Chondrocyte (in vitro differentiated cells): ENCODE data around the gene TIPRL. TPM values are rescaled to one million over a fixed set of nuclear protein-coding genes. Genes with fewer than 3 reads are reported as not detected.
"Not testable (repeated sequence)": the region's sequence is repeated elsewhere in the genome, so short reads cannot be mapped to it uniquely, and the experiment has no call there.

Experiments used
- DNase-seq: peaks from one replicate; pipeline ENCODE4 v3.0.0; 2021; ENCODE audit warnings: mixed read lengths, low spot score
- H3K27ac Mint-ChIP-seq: one replicate; pipeline ENCODE4 v1.8.0; 2021; ENCODE audit warnings: mild to moderate bottlenecking, moderate library complexity, mixed read lengths; ENCODE audit not compliant: unreplicated experiment
- H3K27me3 Mint-ChIP-seq: 2 replicates; pipeline ENCODE4 v1.8.0; 2021; ENCODE audit warnings: low read depth, mixed read lengths
- H3K36me3 Mint-ChIP-seq: 2 replicates; pipeline ENCODE4 v1.8.0; 2021; ENCODE audit warnings: low read depth, mixed read lengths
- H3K4me1 Mint-ChIP-seq: 2 replicates; pipeline ENCODE4 v1.8.0; 2021; ENCODE audit warnings: low read depth, mild to moderate bottlenecking, mixed read lengths
- H3K4me3 Mint-ChIP-seq: one replicate; pipeline ENCODE4 v1.8.0; 2021; ENCODE audit warnings: mild to moderate bottlenecking, moderate library complexity, mixed read lengths; ENCODE audit not compliant: unreplicated experiment
- H3K9me3 Mint-ChIP-seq: 2 replicates; pipeline ENCODE4 v1.8.0; 2021; ENCODE audit warnings: low read depth, mixed read lengths
- total RNA-seq: library from RNA; stranded (reverse); gene quantifications from 3 replicates; pipeline ENCODE4 v1.2.1, GENCODE V29; 2021
- TF ChIP-seq, protein P1 (sequence below): fragments of 200-600 bp; sonication (generic); IDR thresholded peaks from 2 replicates; pipeline ENCODE4 v1.5.0; 2021; ENCODE audit warnings: antibody characterized with exemption, mild to moderate bottlenecking, moderate library complexity

TIPRL gene
- total RNA-seq, 1 donor from 2014 or later = 37.4 TPM

GRCh38 chr1:168150283-168150682, 28.5 kb upstream of the TIPRL start:
- Mint-ChIP-seq H3K9me3 (no peaks in the 10 kb centered on the region), H3K4me3 (no peak overlapping the region), H3K27ac (no peak overlapping the region), H3K27me3 (no peaks in the 10 kb centered on the region), H3K4me1 (peaks cover 3% of the 10 kb centered on the region), H3K36me3 (no peaks in the 10 kb centered on the region)
- TF ChIP-seq, protein P1, sequence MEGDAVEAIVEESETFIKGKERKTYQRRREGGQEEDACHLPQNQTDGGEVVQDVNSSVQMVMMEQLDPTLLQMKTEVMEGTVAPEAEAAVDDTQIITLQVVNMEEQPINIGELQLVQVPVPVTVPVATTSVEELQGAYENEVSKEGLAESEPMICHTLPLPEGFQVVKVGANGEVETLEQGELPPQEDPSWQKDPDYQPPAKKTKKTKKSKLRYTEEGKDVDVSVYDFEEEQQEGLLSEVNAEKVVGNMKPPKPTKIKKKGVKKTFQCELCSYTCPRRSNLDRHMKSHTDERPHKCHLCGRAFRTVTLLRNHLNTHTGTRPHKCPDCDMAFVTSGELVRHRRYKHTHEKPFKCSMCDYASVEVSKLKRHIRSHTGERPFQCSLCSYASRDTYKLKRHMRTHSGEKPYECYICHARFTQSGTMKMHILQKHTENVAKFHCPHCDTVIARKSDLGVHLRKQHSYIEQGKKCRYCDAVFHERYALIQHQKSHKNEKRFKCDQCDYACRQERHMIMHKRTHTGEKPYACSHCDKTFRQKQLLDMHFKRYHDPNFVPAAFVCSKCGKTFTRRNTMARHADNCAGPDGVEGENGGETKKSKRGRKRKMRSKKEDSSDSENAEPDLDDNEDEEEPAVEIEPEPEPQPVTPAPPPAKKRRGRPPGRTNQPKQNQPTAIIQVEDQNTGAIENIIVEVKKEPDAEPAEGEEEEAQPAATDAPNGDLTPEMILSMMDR = no peak
- no peak for DNase-seq

GRCh38 chr1:168151935-168152334, 26.8 kb upstream of the TIPRL start:
- Mint-ChIP-seq H3K27me3 (no peaks in the 10 kb centered on the region), H3K36me3 (peaks cover 2% of the 10 kb centered on the region), H3K4me1 (no peaks in the 10 kb centered on the region), H3K9me3 (peaks cover 9% of the 10 kb centered on the region), H3K27ac (no peak overlapping the region), H3K4me3 (no peak overlapping the region)
- TF ChIP-seq, protein P1 = no peak
- DNase-seq = no peak

- not testable (repeated sequence) for H3K4me1 Mint-ChIP-seq, DNase-seq, H3K4me3 Mint-ChIP-seq, H3K27ac Mint-ChIP-seq, H3K27me3 Mint-ChIP-seq
- Mint-ChIP-seq H3K9me3 (peaks cover 30% of the 10 kb centered on the region), H3K36me3 (peaks cover 13% of the 10 kb centered on the region)
These were observed 24.1 kb upstream of the TIPRL start for GRCh38 chr1:168154707-168155106.

GRCh38 chr1:168155910-168156309, 22.9 kb upstream of the TIPRL start:
- Mint-ChIP-seq H3K27ac (no peak overlapping the region), H3K4me1 (peaks cover 2% of the 10 kb centered on the region), H3K36me3 (peaks cover 13% of the 10 kb centered on the region), H3K4me3 (no peak overlapping the region), H3K9me3 (peaks cover 39% of the 10 kb centered on the region), H3K27me3 (no peaks in the 10 kb centered on the region)
- no peak for DNase-seq
- TF ChIP-seq, protein P1 = no peak

DNA sequence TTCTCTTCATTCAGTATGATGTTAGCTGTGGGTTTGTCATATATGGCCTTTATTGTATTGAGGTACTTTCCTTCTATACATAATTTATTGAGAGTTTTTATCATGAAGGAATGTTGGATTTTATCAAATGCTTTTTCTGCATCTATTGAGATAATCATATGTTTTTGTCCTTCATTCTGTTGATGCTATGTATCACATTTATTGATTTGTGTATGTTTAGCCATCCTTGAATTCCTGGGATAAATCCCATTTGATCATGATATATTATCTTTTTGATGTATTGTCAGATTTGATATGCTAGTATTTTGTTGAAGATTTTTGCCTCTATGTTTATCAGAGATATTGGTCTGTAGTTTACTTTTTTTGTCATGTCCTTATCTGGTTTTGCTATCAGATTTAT, 21.1 kb upstream of the TIPRL start:
- peaks cover 13% of the 10 kb centered on the region for H3K36me3 Mint-ChIP-seq
- H3K4me3 Mint-ChIP-seq = no peak overlapping the region

DNA sequence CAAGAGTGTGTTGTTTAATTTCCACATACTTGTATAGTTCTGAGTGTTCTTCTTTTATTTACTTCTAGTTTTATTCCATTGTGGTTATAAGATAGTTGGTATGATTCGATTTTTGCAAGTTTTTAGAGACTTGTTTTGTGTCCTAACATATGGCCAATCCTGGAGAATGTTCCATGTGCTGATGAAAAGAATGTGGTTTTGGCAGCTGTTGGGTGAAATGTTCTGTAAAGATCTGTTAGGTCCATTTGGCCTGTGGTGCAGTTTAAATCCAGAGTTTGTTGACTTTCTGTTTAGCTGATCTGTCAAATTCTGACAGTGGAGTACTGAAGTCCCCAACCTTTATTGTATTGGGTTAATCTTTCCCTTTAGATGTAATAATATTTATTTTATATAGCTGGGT, 19.5 kb upstream of the TIPRL start:
- peaks cover 39% of the 10 kb centered on the region for H3K9me3 Mint-ChIP-seq
- H3K4me3 Mint-ChIP-seq = no peak overlapping the region
- no peak overlapping the region for H3K27ac Mint-ChIP-seq
- TF ChIP-seq, protein P1 = no peak
- no peaks in the 10 kb centered on the region for H3K27me3 Mint-ChIP-seq
- H3K36me3 Mint-ChIP-seq = peaks cover 13% of the 10 kb centered on the region
- H3K4me1 Mint-ChIP-seq = peaks cover 8% of the 10 kb centered on the region
- no peak for DNase-seq

More for the DNA sequence above, 21.1 kb upstream of the TIPRL start:
- Mint-ChIP-seq H3K27ac (no peak overlapping the region), H3K4me1 (peaks cover 8% of the 10 kb centered on the region), H3K9me3 (peaks cover 39% of the 10 kb centered on the region), H3K27me3 (no peaks in the 10 kb centered on the region)
- no peak for DNase-seq
- TF ChIP-seq, protein P1 = no peak
